Loucy (cell line): ENCODE data around the gene CREBRF.

ENCODE experiments used
- EZH2phosphoT487 ChIP-seq: fragments of 200-600 bp; IDR thresholded peaks from 2 replicates; pipeline ENCODE4 v1.6.1; 2018; ENCODE audit warnings: antibody characterized with exemption, mild to moderate bottlenecking, moderate library complexity, borderline replicate concordance
- TF ChIP-seq, protein P1 (sequence below): fragments of 200-600 bp; sonication (generic); conservative IDR thresholded peaks from 2 replicates; pipeline ENCODE4 v1.5.1; 2014; ENCODE audit warnings: mild to moderate bottlenecking, antibody characterized with exemption, low read length

DNA sequence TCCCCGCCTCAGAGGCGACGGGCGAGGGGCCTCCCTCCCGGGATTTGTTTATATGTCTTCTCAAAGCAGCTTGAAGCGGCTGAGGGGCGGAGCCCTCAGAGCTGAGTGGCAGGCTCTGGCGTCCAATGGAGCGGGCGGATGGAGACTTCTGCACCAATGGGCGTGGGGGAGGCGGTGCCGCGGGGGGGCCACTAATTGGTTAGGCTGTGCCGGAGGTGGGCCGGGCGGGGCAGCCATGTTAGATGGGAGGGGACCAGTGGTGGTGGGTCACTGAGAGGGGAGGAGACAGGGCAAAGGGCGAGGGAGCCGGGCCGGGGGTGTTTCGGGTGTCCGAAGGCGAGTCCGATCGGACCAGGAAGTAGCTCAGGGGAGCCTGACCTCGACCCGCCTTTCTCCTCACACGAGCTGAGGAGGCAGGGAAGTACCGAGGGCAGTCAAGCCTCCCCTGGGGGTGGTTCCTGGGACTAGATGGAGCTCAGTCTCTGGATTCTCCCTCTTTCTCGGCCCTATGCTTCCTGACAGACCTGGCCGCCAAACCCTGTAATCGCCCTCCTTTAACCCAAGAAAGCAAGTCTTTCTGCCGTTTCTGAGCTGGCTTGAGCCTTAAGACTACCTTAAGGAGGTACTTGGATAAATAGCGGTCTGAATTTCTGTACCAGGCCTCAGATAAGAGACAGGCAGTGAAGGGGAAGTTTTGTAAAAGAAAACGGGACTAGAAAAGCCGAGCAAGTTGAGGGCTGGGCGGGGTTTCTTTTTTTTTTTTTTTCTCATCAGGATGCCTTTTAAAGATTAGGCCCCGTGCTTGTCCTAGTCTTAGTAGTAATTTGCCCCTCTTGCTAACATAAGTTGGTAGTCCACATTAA, 1.1 kb downstream of the CREBRF start:
- TF ChIP-seq, protein P1, sequence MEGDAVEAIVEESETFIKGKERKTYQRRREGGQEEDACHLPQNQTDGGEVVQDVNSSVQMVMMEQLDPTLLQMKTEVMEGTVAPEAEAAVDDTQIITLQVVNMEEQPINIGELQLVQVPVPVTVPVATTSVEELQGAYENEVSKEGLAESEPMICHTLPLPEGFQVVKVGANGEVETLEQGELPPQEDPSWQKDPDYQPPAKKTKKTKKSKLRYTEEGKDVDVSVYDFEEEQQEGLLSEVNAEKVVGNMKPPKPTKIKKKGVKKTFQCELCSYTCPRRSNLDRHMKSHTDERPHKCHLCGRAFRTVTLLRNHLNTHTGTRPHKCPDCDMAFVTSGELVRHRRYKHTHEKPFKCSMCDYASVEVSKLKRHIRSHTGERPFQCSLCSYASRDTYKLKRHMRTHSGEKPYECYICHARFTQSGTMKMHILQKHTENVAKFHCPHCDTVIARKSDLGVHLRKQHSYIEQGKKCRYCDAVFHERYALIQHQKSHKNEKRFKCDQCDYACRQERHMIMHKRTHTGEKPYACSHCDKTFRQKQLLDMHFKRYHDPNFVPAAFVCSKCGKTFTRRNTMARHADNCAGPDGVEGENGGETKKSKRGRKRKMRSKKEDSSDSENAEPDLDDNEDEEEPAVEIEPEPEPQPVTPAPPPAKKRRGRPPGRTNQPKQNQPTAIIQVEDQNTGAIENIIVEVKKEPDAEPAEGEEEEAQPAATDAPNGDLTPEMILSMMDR = no peak
- no peak for TF ChIP-seq EZH2phosphoT487
